GM13976 (cell line): ENCODE data around the gene TRNP1.

ENCODE experiments used
- DNase-seq: peaks from one replicate; pipeline ENCODE4 v3.0.0; 2012; ENCODE audit warnings: low spot score
- CTCF ChIP-seq: IDR thresholded peaks from 2 replicates; pipeline ENCODE4 v1.5.1; 2012; ENCODE audit warnings: borderline replicate concordance, mild to moderate bottlenecking; ENCODE audit not compliant: insufficient read depth; ENCODE audit errors: extremely low read depth, missing control alignments, control extremely low read depth
- in situ Hi-C: fragments of 300-500 bp; cut with MboI; formaldehyde crosslinking; loops from one replicate; pipeline ENCODE4 v1.12.0; 2022; ENCODE audit warnings: low sequenced_read_pairs, mixed read lengths, inconsistent platforms; ENCODE audit not compliant: unreplicated experiment

Gene TRNP1

GRCh38 chr1:27018316-27018715 lies 24.8 kb downstream of the TRNP1 start:
- in situ Hi-C loops: no loop called here
- DNase-seq: no peak
- TF ChIP-seq CTCF: no peak

- in situ Hi-C loops: no loop called here
- no peak for TF ChIP-seq CTCF
- no peak for DNase-seq
Observed at GRCh38 chr1:27021354-27022031, 28.0 kb downstream of the TRNP1 start.

DNA sequence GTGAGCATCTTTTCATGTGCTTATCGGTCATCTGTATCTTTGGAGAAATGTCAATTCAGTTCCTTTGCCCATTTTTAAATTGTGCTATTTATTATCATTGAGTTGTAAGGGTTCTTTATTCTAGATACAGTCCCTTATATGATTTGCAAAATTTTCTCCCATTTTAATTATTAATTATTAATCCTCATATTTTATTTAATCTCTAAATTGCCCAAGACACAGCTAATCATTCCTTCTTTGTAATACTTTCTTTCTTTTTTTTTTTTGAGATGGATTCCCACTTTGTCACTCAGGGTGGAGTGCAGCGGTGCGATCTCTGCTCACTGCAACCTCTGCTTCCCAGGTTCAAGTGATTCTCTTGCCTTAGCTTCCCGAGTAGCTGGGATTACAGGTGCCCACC lies 32.2 kb downstream of the TRNP1 start:
- TF ChIP-seq CTCF: no peak
- DNase-seq: no peak
- in situ Hi-C loops: no loop called here

- DNase-seq: no peak
- in situ Hi-C loops: no loop called here
- no peak for TF ChIP-seq CTCF
Observed at GRCh38 chr1:27026621-27027574, 33.4 kb downstream of the TRNP1 start.

DNA sequence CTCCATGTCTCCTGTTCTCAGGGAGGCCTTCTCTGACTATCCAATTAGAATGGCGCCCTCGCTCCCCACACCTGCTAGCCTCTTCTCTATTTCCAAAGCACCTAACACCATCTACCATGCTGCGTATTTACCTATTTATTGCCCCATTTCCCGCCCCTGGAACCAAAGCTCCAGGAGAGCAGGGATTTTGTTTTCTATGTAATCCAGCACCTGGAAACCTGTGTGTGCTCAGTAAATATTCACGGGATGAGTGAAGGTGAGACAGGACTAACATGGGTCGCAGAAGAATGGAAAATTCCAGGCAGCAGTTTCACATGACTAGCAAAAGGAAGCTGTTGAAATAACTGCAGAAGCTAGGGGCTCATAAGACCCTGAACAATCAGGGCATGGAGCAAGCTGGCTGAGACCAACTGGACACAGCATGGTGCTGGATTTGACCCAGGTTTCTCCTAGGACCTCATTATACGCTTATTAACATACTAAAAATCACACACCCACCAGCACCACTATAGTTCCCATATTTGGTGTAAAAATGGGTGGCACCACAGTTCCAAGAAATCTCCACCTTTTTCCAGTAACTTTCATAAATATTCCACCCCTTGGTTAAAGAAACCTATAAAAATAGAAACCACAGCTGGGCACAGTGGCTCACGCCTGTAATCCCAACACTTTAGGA lies 34.2 kb downstream of the TRNP1 start:
- no peak for TF ChIP-seq CTCF

DNA sequence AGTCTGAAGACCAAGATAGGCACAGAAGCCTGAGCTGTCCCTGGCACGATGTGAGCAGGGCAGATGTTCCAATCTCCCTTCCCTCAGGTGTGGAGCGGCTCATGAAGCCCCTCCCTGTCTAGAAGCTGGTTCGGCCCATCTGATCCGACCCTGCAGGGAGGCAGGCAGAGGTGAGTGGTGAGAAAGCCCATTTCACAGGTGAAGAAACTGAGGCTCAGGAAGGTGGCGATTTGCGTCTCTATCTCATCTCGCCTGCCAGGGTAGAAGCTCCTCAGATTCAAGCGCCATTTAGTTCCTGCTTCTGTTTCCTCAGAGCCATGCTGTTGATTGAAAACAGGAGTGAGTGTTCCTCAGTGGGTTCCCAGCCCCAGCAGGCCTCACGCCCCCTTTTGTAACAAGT lies 36.0 kb downstream of the TRNP1 start:
- no peak for TF ChIP-seq CTCF
- in situ Hi-C loops: no loop called here
- DNase-seq: no peak

More for the DNA sequence above, 34.2 kb downstream of the TRNP1 start:
- no peak for DNase-seq
- in situ Hi-C loops: no loop called here
